HG03457 (cell line): ENCODE results near the gene C3orf62.

Source experiments
- ATAC-seq: cut with Tn5 transposase; IDR thresholded peaks from one replicate; pipeline ENCODE4 v1.9.1; 2021; ENCODE audit warnings: moderate number of reproducible peaks; ENCODE audit not compliant: unreplicated experiment

The C3orf62 gene

GRCh38 chr3:49276475-49277382, at the start of gene C3orf62:
Gene C3orf62 (minus strand): TSS chr3:49277232. CDS start chr3:49276872, 360 bp downstream.
- no peak for ATAC-seq

- ATAC-seq, result no peak
Measured at GRCh38 chr3:49324768-49325167, 47.7 kb upstream of the C3orf62 start.

- ATAC-seq, result no peak
Measured at GRCh38 chr3:49316696-49317457, 39.8 kb upstream of the C3orf62 start.

- ATAC-seq, result no peak
Measured at GRCh38 chr3:49313896-49314688, 37.1 kb upstream of the C3orf62 start.

GRCh38 chr3:49311283-49311682, 34.3 kb upstream of the C3orf62 start:
- ATAC-seq, result no peak

- ATAC-seq, result no peak
Measured at GRCh38 chr3:49310677-49311076, 33.6 kb upstream of the C3orf62 start.

- no peak for ATAC-seq
Measured at GRCh38 chr3:49305608-49306007, 28.6 kb upstream of the C3orf62 start.

- no peak for ATAC-seq
Measured at GRCh38 chr3:49302613-49303012, 25.6 kb upstream of the C3orf62 start.

- no peak for ATAC-seq
Measured at GRCh38 chr3:49300595-49300994, 23.6 kb upstream of the C3orf62 start.

- no peak for ATAC-seq
Measured at GRCh38 chr3:49298511-49298910, 21.5 kb upstream of the C3orf62 start.

- ATAC-seq, result no peak
Measured at GRCh38 chr3:49296781-49297411, 19.9 kb upstream of the C3orf62 start.

GRCh38 chr3:49295489-49296058, 18.5 kb upstream of the C3orf62 start:
- ATAC-seq, result no peak

- no peak for ATAC-seq
Measured at GRCh38 chr3:49294343-49294742, 17.3 kb upstream of the C3orf62 start.

GRCh38 chr3:49283997-49284396, 7.0 kb upstream of the C3orf62 start:
- ATAC-seq, result no peak

- ATAC-seq, result no peak
Measured at GRCh38 chr3:49279376-49279775, 2.3 kb upstream of the C3orf62 start.

- no peak for ATAC-seq
Measured at GRCh38 chr3:49278548-49278947, 1.5 kb upstream of the C3orf62 start.

- ATAC-seq, result no peak
Measured at GRCh38 chr3:49277383-49277775, 347 bp upstream of the C3orf62 start.

GRCh38 chr3:49273825-49274532, 3.1 kb downstream of the C3orf62 start:
- ATAC-seq, result no peak

GRCh38 chr3:49271047-49271446, 6.0 kb downstream of the C3orf62 start:
- ATAC-seq, result no peak

GRCh38 chr3:49270156-49270500, 6.9 kb downstream of the C3orf62 start:
- no peak for ATAC-seq
